A549 treated with AZD9567 at 1 μM for 4 hours (cell line): ENCODE data around the gene AMIGO2. TPM values are rescaled to one million over a fixed set of nuclear protein-coding genes. Genes with fewer than 3 reads are reported as not detected.

Source experiments
- total RNA-seq: library from RNA; stranded (reverse); fragments of 200-300 nt; extraction: Qiagen RNA extraction; gene quantifications from 5 replicates; pipeline ENCODE4 v1.2.3, GENCODE V29; 2022; ENCODE audit not compliant: insufficient read depth

Gene AMIGO2, protein sequence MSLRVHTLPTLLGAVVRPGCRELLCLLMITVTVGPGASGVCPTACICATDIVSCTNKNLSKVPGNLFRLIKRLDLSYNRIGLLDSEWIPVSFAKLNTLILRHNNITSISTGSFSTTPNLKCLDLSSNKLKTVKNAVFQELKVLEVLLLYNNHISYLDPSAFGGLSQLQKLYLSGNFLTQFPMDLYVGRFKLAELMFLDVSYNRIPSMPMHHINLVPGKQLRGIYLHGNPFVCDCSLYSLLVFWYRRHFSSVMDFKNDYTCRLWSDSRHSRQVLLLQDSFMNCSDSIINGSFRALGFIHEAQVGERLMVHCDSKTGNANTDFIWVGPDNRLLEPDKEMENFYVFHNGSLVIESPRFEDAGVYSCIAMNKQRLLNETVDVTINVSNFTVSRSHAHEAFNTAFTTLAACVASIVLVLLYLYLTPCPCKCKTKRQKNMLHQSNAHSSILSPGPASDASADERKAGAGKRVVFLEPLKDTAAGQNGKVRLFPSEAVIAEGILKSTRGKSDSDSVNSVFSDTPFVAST
- 44.2 to 81.0 TPM (median 64.7 TPM) in 5 replicates for total RNA-seq

DNA sequence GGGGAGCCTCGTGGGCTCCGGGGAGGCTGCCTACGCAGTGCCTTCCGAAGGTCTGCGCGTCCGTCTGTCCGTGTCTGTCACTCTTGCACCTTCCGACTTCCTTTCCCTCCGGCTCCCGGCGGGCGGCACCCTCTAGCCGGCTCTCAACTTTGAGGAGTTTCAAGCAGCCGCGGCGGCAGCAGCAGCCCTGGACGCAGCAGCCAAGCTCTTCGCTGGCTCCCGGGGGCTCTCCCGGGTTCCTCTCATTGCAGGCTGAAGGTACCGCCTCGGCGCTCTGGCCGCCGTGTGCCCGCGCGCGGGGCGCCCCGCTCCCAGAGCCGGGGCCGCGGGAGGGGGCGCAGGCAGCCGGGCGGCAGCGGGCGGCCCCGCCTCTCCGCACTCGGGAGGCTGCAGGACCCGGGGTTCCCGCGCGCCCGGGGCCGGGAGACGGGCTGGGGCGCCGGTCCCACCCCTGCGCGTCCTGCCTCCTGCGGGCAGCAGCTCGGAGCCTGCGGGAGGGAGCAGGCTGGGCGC is at the start of gene AMIGO2, which contains the start of gene PCED1B:
Gene AMIGO2 (minus strand): TSS at position 492 of the 513 bp plus-strand sequence. CDS start 957 bp downstream, outside the sequence.
Gene PCED1B (plus strand): TSS at position 154 of the 513 bp plus-strand sequence. CDS start 155,443 bp downstream, outside the sequence.

Other genes with a start within 250 kb of the AMIGO2 start
- gene PCED1B, start 338 bp downstream of the AMIGO2 start, total RNA-seq: 12.8 to 15.0 TPM (median 14.1 TPM) in 5 replicates